Measurements from ENCODE around the gene PLEKHM3. TPM values are rescaled to one million over a fixed set of nuclear protein-coding genes. Genes with fewer than 3 reads are reported as not detected.
"Not testable (repeated sequence)": the region's sequence is repeated elsewhere in the genome, so short reads cannot be mapped to it uniquely, and the experiment has no call there.

The PLEKHM3 gene
- polyA plus RNA-seq, 3 donors from 2014 or later = 2.8 to 6.5 (median 3.1) TPM

- no peak for DNase-seq
- H3K27me3 Mint-ChIP-seq (ENCODE audit: low read depth in 3 of 3) = peaks cover 0 to 2% (median 0%) of the 10 kb centered on the region in 3 donors
- H3K36me3 Mint-ChIP-seq = peaks cover 25 to 43% (median 27%) of the 10 kb centered on the region in 3 donors
- H3K27ac Mint-ChIP-seq = no peak overlapping the region
- H3K9me3 Mint-ChIP-seq = no peaks in the 10 kb centered on the region
- peaks cover 4 to 17% of the 10 kb centered on the region in 2 donors for H3K4me1 Mint-ChIP-seq
- H3K4me3 Mint-ChIP-seq = no peak overlapping the region
Measured at GRCh38 chr2:207825045-207825954, 200.0 kb downstream of the PLEKHM3 start.

GRCh38 chr2:207823865-207824264, 201.5 kb downstream of the PLEKHM3 start:
- H3K36me3 Mint-ChIP-seq = peaks cover 25 to 42% (median 27%) of the 10 kb centered on the region in 3 donors
- H3K9me3 Mint-ChIP-seq = no peaks in the 10 kb centered on the region
- H3K4me1 Mint-ChIP-seq = peaks cover 3 to 6% of the 10 kb centered on the region in 2 donors
- DNase-seq = no peak
- H3K4me3 Mint-ChIP-seq = no peak overlapping the region
- no peak overlapping the region for H3K27ac Mint-ChIP-seq
- H3K27me3 Mint-ChIP-seq (ENCODE audit: low read depth in 3 of 3) = peaks cover 0 to 2% (median 0%) of the 10 kb centered on the region in 3 donors

- Mint-ChIP-seq H3K4me1 (no peaks in the 10 kb centered on the region), H3K27me3 (ENCODE audit: low read depth in 3 of 3) (peaks cover 0 to 2% (median 0%) of the 10 kb centered on the region in 3 donors), H3K27ac (no peak overlapping the region), H3K4me3 (no peak overlapping the region), H3K9me3 (no peaks in the 10 kb centered on the region), H3K36me3 (peaks cover 8 to 23% (median 16%) of the 10 kb centered on the region in 3 donors)
- DNase-seq = no peak
Measured at GRCh38 chr2:207819839-207820784, 205.2 kb downstream of the PLEKHM3 start.

DNA sequence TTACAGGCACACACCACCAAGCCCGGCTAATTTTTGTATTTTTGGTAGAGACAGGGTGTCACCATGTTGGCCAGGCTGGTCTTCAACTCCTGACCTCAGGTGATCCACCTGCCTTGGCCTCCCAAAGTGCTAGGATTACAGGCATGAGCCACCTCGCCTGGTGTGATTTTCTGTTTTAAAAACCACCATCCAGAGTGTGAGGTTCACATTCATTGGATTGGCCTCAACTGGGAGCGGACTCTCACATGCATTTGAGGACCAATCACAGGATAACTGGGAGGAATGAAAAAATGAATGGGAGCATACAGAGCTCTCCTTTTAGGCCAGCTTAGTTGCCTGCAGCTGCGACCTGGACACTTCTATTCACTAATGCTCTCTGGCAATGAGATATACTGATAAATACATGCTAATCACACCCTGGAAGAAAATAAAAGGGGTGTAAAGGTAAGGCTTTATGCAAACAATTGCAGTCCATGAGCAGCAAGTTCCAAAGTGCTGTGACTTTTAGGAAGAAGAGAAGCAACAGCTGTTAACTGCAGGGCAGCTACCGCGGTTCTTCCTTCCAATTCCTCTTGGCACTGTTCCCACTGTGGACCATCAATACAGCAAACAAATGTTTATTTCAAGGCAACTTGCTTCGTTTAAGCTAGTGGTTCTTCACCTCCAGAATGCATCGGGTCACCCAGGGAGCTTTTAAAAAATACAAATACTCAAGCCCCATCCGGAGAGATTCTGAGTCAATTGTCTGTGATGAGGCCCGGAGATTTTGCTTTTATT, 206.1 kb downstream of the PLEKHM3 start:
- Mint-ChIP-seq H3K9me3 (no peaks in the 10 kb centered on the region), H3K4me3 (no peak overlapping the region), H3K36me3 (peaks cover 4 to 14% (median 13%) of the 10 kb centered on the region in 3 donors)

DNA sequence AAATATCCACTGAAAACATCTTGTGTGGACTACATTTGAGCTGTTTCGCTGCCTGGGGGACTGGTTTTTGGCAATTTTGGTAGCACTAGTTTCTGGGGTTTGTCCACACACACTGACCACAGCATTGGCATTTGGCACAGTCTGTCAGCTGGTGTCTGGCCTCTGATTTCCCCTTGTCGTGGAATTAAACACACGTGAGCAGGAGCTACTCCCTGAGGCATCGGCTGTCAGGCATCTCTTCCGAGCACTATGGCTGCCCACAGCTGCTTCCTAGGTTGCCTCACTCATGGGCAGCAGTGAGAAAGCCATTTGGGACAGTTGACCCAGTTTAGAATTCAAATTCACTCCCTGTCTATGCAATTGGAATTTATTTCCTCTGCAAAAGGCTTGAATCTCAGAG, 208.8 kb downstream of the PLEKHM3 start:
- no peak for DNase-seq
- Mint-ChIP-seq H3K27ac (no peak overlapping the region), H3K4me3 (no peak overlapping the region), H3K27me3 (ENCODE audit: low read depth in 3 of 3) (peaks cover 0 to 1% (median 0%) of the 10 kb centered on the region in 3 donors), H3K36me3 (peaks cover 0 to 3% (median 0%) of the 10 kb centered on the region in 3 donors), H3K9me3 (no peaks in the 10 kb centered on the region), H3K4me1 (no peaks in the 10 kb centered on the region)

More for the DNA sequence above, 206.1 kb downstream of the PLEKHM3 start:
- Mint-ChIP-seq H3K27me3 (ENCODE audit: low read depth in 3 of 3) (peaks cover 0 to 2% (median 0%) of the 10 kb centered on the region in 3 donors), H3K27ac (no peak overlapping the region), H3K4me1 (no peaks in the 10 kb centered on the region)
- DNase-seq = no peak

- Mint-ChIP-seq H3K36me3 (peaks cover 0 to 3% (median 0%) of the 10 kb centered on the region in 3 donors), H3K27me3 (ENCODE audit: low read depth in 3 of 3) (peaks cover 0 to 1% (median 0%) of the 10 kb centered on the region in 3 donors), H3K27ac (no peak overlapping the region), H3K9me3 (no peaks in the 10 kb centered on the region), H3K4me3 (no peak overlapping the region), H3K4me1 (no peaks in the 10 kb centered on the region)
- DNase-seq = no peak
Measured at GRCh38 chr2:207815254-207815653, 210.1 kb downstream of the PLEKHM3 start.

DNA sequence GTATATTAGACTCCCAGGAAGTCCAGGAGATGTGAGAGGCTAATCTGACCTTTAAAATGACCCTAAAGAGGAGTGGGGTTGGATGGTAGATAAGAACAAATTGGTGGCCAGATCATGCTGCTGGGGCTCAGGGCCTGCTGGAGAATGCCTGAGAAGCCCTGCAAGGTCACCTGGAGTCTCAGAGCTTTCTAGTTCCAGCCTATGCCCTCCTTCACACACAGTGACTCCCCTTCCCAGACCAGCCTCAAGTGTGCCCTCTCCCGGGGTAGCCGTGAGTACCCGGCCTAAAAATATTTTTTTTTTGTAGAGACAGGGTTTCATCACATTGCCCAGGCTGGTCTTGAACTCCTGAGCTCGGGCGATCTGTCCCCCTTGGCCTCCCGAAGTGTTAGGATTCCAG, 211.4 kb downstream of the PLEKHM3 start:
- peaks cover 0 to 1% (median 0%) of the 10 kb centered on the region in 3 donors for H3K27me3 Mint-ChIP-seq (ENCODE audit: low read depth in 3 of 3)
- H3K4me3 Mint-ChIP-seq = no peak overlapping the region
- H3K9me3 Mint-ChIP-seq = no peaks in the 10 kb centered on the region
- H3K27ac Mint-ChIP-seq = no peak overlapping the region
- H3K36me3 Mint-ChIP-seq = peaks cover 0 to 3% (median 0%) of the 10 kb centered on the region in 3 donors
- DNase-seq = no peak
- no peaks in the 10 kb centered on the region for H3K4me1 Mint-ChIP-seq

DNA sequence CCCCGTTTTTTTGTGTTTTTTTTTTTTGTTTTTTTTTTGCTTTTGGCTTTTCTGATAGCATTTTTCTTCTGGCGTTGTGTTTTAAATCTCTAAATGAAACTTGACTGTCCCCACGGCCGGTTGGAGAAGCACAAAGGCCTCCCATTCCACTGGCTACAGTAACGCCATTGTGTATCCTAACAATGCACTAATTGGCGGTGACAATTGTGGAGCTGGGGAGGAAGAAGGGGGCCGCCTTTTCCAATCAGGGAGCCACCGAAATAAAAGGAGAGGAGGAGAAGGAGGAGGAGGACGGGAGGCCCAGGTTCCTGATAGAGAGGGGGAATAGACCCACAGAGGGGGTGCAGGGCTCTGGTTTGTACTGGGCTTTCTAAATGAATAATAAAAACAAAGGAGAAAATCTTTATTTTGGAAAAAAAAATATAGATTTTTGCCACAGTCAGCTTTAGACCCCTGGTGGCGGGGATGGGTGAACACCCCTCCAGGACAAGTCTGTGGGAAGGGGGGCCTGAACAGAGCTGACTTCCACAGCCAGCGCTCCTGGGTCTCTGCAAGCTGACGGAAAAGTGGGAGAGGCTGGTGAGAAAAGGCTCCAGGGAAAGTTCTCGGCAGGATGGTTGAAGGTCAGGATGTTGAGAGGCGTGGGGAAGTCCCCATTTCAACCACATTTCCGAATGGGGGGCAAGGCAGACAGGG, 212.0 kb downstream of the PLEKHM3 start:
- Mint-ChIP-seq H3K9me3 (no peaks in the 10 kb centered on the region), H3K36me3 (peaks cover 0 to 3% (median 0%) of the 10 kb centered on the region in 3 donors), H3K27me3 (ENCODE audit: low read depth in 3 of 3) (peaks cover 0 to 1% (median 0%) of the 10 kb centered on the region in 3 donors), H3K4me3 (no peak overlapping the region), H3K27ac (no peak overlapping the region), H3K4me1 (no peaks in the 10 kb centered on the region)
- no peak for DNase-seq

- H3K27ac Mint-ChIP-seq = no peak overlapping the region
- H3K36me3 Mint-ChIP-seq = peaks cover 0 to 1% (median 0%) of the 10 kb centered on the region in 3 donors
- H3K9me3 Mint-ChIP-seq = no peaks in the 10 kb centered on the region
- H3K4me1 Mint-ChIP-seq = no peaks in the 10 kb centered on the region
- H3K4me3 Mint-ChIP-seq = no peak overlapping the region
- peaks cover 0 to 1% (median 0%) of the 10 kb centered on the region in 3 donors for H3K27me3 Mint-ChIP-seq (ENCODE audit: low read depth in 3 of 3)
- no peak for DNase-seq
Measured at GRCh38 chr2:207812726-207813080, 212.6 kb downstream of the PLEKHM3 start.

- Mint-ChIP-seq H3K36me3 (no peaks in the 10 kb centered on the region), H3K4me1 (no peaks in the 10 kb centered on the region), H3K9me3 (no peaks in the 10 kb centered on the region), H3K27ac (no peak overlapping the region), H3K27me3 (ENCODE audit: low read depth in 3 of 3) (peaks cover 0 to 1% (median 0%) of the 10 kb centered on the region in 3 donors), H3K4me3 (no peak overlapping the region)
- no peak for DNase-seq
Measured at GRCh38 chr2:207812058-207812725, 213.1 kb downstream of the PLEKHM3 start.

DNA sequence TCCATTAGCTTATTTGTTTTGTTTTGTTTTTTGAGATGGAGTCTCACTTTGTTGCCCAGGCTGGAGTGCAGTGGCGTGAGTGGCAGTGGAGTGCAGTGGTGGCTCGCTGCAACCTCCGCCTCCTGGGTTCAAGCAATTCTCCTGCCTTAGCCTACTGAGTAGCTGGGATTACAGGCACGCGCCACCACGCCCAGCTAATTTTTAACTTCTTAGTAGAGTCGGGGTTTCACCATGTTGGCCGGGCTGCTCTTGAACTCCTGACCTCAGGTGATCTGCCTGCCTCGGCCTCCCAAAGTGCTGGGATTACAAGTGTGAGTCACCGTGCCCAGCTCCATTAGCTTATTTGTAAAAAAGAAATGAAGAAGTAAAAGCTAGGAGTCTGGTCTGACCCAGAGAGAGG, 213.7 kb downstream of the PLEKHM3 start:
- H3K27ac Mint-ChIP-seq; H3K9me3 Mint-ChIP-seq; DNase-seq; H3K27me3 Mint-ChIP-seq (ENCODE audit: low read depth in 3 of 3); H3K36me3 Mint-ChIP-seq; H3K4me1 Mint-ChIP-seq; H3K4me3 Mint-ChIP-seq: not testable (repeated sequence)

DNA sequence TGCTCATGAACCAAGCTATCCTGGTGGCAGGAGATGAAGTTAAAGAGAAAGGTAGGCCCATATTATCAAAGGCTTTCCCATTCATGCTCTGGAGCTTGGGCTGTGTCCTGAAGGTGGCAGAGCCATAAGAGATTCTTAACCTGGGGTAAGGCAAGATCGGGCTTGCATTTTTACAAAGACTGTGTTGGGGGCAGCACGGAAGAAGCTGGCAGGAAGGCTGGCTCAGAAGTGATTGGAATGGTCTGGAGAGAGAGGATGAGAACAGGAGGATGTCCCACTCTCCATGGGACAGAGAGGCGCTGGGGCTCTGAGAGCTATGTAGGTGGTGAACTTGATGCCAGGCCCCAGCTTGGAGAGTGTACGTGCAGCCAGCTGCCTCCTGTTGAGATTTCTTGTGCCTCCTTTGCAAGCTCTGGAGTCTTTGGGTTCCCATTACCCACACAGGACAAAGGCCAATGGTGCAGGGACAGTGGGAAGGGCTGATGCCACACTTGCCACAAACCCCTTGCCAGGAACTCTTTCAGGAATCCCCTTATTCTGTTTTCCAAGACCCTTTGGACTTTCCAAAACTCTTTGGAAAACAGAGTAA, 215.0 kb downstream of the PLEKHM3 start:
- DNase-seq = no peak
- Mint-ChIP-seq H3K4me1 (no peaks in the 10 kb centered on the region), H3K4me3 (peak overlapping the region in 1 of 5 donors; percentile 33), H3K36me3 (no peaks in the 10 kb centered on the region), H3K27ac (no peak overlapping the region), H3K9me3 (no peaks in the 10 kb centered on the region), H3K27me3 (ENCODE audit: low read depth in 3 of 3) (peaks cover 0 to 1% (median 0%) of the 10 kb centered on the region in 3 donors)

Measured in immature natural killer cell (primary cell).